WTC11 (cell line): ENCODE measurements around the gene SUGT1. TPM values are rescaled to one million over a fixed set of nuclear protein-coding genes. Genes with fewer than 3 reads are reported as not detected.
A peak's percentile ranks its signal among the peaks of the same experiment; 100 is the strongest.

Source experiments
- GABPB1 ChIP-seq: sonication (generic); formaldehyde crosslinking; IDR thresholded peaks from 2 replicates; pipeline ENCODE4 v1.8.1; 2023; ENCODE audit warnings: mild to moderate bottlenecking, missing genetic modification reagents
- KAT7 ChIP-seq: sonication (generic); formaldehyde crosslinking; IDR thresholded peaks from 2 replicates; pipeline ENCODE4 v1.8.1; 2023; ENCODE audit warnings: missing genetic modification reagents, mild to moderate bottlenecking, borderline replicate concordance
- NFE2L1 ChIP-seq: sonication (generic); formaldehyde crosslinking; IDR thresholded peaks from 2 replicates; pipeline ENCODE4 v1.8.1; 2023; ENCODE audit warnings: missing genetic modification reagents
- PRRX2 ChIP-seq: fragments of 250-450 bp; sonication (Bioruptor Pico); IDR thresholded peaks from 2 replicates; pipeline ENCODE4 v1.8.0; 2021; ENCODE audit warnings: mild to moderate bottlenecking
- SP1 ChIP-seq: sonication (generic); formaldehyde crosslinking; conservative IDR thresholded peaks from 2 replicates; pipeline ENCODE4 v1.8.1; 2022; ENCODE audit warnings: missing genetic modification reagents
- TP53 ChIP-seq: sonication (generic); formaldehyde crosslinking; IDR thresholded peaks from 2 replicates; pipeline ENCODE4 v1.8.1; 2023; ENCODE audit warnings: mild to moderate bottlenecking, missing genetic modification reagents
- ZNF317 ChIP-seq: sonication (generic); formaldehyde crosslinking; IDR thresholded peaks from 2 replicates; pipeline ENCODE4 v1.8.1; 2023; ENCODE audit warnings: low read depth, mild to moderate bottlenecking, moderate library complexity, missing genetic modification reagents, borderline replicate concordance
- ZNF396 ChIP-seq: fragments of 250-450 bp; sonication (Bioruptor Pico); IDR thresholded peaks from 2 replicates; pipeline ENCODE4 v1.8.0; 2021; ENCODE audit warnings: mild to moderate bottlenecking, moderate library complexity, borderline replicate concordance
- total RNA-seq: library from RNA; stranded (reverse); gene quantifications from 3 replicates; pipeline ENCODE4 v1.2.3, GENCODE V29; 2021
- TF ChIP-seq, protein P1 (sequence below): fragments of 250-450 bp; sonication (Bioruptor Pico); IDR thresholded peaks from 2 replicates; pipeline ENCODE4 v1.9.0; 2021; ENCODE audit warnings: mild to moderate bottlenecking, borderline replicate concordance
- TF ChIP-seq, protein P2 (sequence below): sonication (generic); formaldehyde crosslinking; IDR thresholded peaks from 2 replicates; pipeline ENCODE4 v1.8.0; 2022; ENCODE audit warnings: mild to moderate bottlenecking, missing genetic modification reagents
- TF ChIP-seq, protein P3 (sequence below): sonication (generic); formaldehyde crosslinking; IDR thresholded peaks from 2 replicates; pipeline ENCODE4 v1.8.1; 2022; ENCODE audit warnings: mild to moderate bottlenecking, moderate library complexity, missing genetic modification reagents
- TF ChIP-seq, protein P4 (sequence below): sonication (generic); formaldehyde crosslinking; IDR thresholded peaks from 2 replicates; pipeline ENCODE4 v1.8.1; 2023; ENCODE audit warnings: mild to moderate bottlenecking, missing genetic modification reagents, borderline replicate concordance
- TF ChIP-seq, protein P5 (sequence below): sonication (generic); formaldehyde crosslinking; IDR thresholded peaks from 2 replicates; pipeline ENCODE4 v1.8.0; 2022; ENCODE audit warnings: mild to moderate bottlenecking, missing genetic modification reagents
- TF ChIP-seq, protein P6 (sequence below): sonication (generic); formaldehyde crosslinking; IDR thresholded peaks from 2 replicates; pipeline ENCODE4 v1.8.0; 2023; ENCODE audit warnings: missing genetic modification reagents, mild to moderate bottlenecking, borderline replicate concordance
- TF ChIP-seq, protein P7 (sequence below): fragments of 250-450 bp; sonication (Bioruptor Pico); IDR thresholded peaks from 2 replicates; pipeline ENCODE4 v2.1.2; 2022; ENCODE audit warnings: mild to moderate bottlenecking, moderate library complexity
- TF ChIP-seq, protein P8 (sequence below): sonication (generic); formaldehyde crosslinking; conservative IDR thresholded peaks from 2 replicates; pipeline ENCODE4 v1.8.1; 2022; ENCODE audit warnings: mild to moderate bottlenecking, missing genetic modification reagents
- TF ChIP-seq, protein P9 (sequence below): fragments of 250-450 bp; sonication (Bioruptor Pico); IDR thresholded peaks from 2 replicates; pipeline ENCODE4 v1.8.0; 2021; ENCODE audit warnings: mild to moderate bottlenecking

SUGT1 gene
- total RNA-seq, 1 experiment from 2014 or later: 76.3 TPM

DNA sequence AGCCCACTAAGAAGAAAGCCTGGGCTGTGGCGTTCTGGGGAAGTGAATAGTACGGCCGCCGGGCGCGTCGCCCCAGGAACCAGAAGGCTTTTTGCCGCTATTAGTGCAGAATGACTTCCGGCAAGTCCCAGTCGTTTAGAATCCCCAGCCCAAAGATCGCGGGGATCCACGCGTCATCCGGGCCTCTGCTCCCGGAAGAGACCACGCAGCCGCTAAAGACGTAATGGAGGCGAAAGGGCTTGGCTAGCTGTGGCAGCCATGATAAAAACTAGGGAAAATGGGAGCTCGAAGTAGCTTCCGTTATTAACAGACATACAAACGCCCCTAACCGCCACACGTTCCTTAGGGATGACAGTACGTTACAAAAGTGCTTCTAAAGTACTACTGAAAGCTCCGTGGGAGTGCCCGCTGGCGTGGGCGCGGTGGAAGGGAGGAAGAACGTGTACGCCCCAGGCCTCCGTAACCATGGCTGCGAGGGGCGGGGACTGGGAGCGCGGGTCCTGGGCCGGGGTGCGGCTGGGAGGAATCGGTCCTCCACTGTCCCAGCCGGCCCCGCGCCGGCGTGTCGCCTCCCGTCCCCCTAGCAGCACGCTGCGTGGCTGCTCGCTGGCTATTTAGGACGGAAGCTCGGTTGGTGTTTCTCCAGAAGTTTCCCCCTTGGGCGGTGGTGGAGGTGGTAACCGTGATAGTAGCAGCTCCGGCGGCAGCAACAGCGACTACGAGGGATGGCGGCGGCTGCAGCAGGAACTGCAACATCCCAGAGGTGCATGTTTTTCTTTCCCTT lies at the start of gene SUGT1 (continued):
- TF ChIP-seq, protein P1, sequence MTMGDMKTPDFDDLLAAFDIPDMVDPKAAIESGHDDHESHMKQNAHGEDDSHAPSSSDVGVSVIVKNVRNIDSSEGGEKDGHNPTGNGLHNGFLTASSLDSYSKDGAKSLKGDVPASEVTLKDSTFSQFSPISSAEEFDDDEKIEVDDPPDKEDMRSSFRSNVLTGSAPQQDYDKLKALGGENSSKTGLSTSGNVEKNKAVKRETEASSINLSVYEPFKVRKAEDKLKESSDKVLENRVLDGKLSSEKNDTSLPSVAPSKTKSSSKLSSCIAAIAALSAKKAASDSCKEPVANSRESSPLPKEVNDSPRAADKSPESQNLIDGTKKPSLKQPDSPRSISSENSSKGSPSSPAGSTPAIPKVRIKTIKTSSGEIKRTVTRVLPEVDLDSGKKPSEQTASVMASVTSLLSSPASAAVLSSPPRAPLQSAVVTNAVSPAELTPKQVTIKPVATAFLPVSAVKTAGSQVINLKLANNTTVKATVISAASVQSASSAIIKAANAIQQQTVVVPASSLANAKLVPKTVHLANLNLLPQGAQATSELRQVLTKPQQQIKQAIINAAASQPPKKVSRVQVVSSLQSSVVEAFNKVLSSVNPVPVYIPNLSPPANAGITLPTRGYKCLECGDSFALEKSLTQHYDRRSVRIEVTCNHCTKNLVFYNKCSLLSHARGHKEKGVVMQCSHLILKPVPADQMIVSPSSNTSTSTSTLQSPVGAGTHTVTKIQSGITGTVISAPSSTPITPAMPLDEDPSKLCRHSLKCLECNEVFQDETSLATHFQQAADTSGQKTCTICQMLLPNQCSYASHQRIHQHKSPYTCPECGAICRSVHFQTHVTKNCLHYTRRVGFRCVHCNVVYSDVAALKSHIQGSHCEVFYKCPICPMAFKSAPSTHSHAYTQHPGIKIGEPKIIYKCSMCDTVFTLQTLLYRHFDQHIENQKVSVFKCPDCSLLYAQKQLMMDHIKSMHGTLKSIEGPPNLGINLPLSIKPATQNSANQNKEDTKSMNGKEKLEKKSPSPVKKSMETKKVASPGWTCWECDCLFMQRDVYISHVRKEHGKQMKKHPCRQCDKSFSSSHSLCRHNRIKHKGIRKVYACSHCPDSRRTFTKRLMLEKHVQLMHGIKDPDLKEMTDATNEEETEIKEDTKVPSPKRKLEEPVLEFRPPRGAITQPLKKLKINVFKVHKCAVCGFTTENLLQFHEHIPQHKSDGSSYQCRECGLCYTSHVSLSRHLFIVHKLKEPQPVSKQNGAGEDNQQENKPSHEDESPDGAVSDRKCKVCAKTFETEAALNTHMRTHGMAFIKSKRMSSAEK: no peak
- TF ChIP-seq, protein P2, sequence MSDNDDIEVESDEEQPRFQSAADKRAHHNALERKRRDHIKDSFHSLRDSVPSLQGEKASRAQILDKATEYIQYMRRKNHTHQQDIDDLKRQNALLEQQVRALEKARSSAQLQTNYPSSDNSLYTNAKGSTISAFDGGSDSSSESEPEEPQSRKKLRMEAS (CRISPR knock-in tag): peak; percentile 87
- TF ChIP-seq, protein P3, sequence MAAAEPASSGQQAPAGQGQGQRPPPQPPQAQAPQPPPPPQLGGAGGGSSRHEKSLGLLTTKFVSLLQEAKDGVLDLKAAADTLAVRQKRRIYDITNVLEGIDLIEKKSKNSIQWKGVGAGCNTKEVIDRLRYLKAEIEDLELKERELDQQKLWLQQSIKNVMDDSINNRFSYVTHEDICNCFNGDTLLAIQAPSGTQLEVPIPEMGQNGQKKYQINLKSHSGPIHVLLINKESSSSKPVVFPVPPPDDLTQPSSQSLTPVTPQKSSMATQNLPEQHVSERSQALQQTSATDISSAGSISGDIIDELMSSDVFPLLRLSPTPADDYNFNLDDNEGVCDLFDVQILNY (CRISPR knock-in tag): peak; percentile 43; the same call in 1 of the 2 replicates
- TF ChIP-seq KAT7 (CRISPR knock-in tag): no peak
- TF ChIP-seq GABPB1: peak; percentile 58
- TF ChIP-seq, protein P4, sequence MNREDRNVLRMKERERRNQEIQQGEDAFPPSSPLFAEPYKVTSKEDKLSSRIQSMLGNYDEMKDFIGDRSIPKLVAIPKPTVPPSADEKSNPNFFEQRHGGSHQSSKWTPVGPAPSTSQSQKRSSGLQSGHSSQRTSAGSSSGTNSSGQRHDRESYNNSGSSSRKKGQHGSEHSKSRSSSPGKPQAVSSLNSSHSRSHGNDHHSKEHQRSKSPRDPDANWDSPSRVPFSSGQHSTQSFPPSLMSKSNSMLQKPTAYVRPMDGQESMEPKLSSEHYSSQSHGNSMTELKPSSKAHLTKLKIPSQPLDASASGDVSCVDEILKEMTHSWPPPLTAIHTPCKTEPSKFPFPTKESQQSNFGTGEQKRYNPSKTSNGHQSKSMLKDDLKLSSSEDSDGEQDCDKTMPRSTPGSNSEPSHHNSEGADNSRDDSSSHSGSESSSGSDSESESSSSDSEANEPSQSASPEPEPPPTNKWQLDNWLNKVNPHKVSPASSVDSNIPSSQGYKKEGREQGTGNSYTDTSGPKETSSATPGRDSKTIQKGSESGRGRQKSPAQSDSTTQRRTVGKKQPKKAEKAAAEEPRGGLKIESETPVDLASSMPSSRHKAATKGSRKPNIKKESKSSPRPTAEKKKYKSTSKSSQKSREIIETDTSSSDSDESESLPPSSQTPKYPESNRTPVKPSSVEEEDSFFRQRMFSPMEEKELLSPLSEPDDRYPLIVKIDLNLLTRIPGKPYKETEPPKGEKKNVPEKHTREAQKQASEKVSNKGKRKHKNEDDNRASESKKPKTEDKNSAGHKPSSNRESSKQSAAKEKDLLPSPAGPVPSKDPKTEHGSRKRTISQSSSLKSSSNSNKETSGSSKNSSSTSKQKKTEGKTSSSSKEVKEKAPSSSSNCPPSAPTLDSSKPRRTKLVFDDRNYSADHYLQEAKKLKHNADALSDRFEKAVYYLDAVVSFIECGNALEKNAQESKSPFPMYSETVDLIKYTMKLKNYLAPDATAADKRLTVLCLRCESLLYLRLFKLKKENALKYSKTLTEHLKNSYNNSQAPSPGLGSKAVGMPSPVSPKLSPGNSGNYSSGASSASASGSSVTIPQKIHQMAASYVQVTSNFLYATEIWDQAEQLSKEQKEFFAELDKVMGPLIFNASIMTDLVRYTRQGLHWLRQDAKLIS (CRISPR knock-in tag): 0 out of 2 replicates have a peak, but pooled peaks have one; percentile 46
- TF ChIP-seq, protein P5, sequence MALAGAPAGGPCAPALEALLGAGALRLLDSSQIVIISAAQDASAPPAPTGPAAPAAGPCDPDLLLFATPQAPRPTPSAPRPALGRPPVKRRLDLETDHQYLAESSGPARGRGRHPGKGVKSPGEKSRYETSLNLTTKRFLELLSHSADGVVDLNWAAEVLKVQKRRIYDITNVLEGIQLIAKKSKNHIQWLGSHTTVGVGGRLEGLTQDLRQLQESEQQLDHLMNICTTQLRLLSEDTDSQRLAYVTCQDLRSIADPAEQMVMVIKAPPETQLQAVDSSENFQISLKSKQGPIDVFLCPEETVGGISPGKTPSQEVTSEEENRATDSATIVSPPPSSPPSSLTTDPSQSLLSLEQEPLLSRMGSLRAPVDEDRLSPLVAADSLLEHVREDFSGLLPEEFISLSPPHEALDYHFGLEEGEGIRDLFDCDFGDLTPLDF (CRISPR knock-in tag): 0 out of 2 replicates have a peak, but pooled peaks have one; percentile 27
- no peak for TF ChIP-seq ZNF317
- peak; percentile 29; the same call in 1 of the 2 replicates for TF ChIP-seq TP53
- 0 out of 2 replicates have a peak, but pooled peaks have one; percentile 73 for TF ChIP-seq PRRX2 (CRISPR knock-in tag)
- TF ChIP-seq, protein P6, sequence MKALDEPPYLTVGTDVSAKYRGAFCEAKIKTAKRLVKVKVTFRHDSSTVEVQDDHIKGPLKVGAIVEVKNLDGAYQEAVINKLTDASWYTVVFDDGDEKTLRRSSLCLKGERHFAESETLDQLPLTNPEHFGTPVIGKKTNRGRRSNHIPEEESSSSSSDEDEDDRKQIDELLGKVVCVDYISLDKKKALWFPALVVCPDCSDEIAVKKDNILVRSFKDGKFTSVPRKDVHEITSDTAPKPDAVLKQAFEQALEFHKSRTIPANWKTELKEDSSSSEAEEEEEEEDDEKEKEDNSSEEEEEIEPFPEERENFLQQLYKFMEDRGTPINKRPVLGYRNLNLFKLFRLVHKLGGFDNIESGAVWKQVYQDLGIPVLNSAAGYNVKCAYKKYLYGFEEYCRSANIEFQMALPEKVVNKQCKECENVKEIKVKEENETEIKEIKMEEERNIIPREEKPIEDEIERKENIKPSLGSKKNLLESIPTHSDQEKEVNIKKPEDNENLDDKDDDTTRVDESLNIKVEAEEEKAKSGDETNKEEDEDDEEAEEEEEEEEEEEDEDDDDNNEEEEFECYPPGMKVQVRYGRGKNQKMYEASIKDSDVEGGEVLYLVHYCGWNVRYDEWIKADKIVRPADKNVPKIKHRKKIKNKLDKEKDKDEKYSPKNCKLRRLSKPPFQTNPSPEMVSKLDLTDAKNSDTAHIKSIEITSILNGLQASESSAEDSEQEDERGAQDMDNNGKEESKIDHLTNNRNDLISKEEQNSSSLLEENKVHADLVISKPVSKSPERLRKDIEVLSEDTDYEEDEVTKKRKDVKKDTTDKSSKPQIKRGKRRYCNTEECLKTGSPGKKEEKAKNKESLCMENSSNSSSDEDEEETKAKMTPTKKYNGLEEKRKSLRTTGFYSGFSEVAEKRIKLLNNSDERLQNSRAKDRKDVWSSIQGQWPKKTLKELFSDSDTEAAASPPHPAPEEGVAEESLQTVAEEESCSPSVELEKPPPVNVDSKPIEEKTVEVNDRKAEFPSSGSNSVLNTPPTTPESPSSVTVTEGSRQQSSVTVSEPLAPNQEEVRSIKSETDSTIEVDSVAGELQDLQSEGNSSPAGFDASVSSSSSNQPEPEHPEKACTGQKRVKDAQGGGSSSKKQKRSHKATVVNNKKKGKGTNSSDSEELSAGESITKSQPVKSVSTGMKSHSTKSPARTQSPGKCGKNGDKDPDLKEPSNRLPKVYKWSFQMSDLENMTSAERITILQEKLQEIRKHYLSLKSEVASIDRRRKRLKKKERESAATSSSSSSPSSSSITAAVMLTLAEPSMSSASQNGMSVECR (CRISPR knock-in tag): 0 out of 2 replicates have a peak, but pooled peaks have one; percentile 15
- TF ChIP-seq, protein P7, sequence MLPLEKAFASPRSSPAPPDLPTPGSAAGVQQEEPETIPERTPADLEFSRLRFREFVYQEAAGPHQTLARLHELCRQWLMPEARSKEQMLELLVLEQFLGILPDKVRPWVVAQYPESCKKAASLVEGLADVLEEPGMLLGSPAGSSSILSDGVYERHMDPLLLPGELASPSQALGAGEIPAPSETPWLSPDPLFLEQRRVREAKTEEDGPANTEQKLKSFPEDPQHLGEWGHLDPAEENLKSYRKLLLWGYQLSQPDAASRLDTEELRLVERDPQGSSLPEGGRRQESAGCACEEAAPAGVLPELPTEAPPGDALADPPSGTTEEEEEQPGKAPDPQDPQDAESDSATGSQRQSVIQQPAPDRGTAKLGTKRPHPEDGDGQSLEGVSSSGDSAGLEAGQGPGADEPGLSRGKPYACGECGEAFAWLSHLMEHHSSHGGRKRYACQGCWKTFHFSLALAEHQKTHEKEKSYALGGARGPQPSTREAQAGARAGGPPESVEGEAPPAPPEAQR: no peak
- TF ChIP-seq NFE2L1 (CRISPR knock-in tag): peak; percentile 53; the same call in 1 of the 2 replicates
- TF ChIP-seq SP1 (CRISPR knock-in tag): peak; percentile 76; the same call in 1 of the 2 replicates
- TF ChIP-seq, protein P8, sequence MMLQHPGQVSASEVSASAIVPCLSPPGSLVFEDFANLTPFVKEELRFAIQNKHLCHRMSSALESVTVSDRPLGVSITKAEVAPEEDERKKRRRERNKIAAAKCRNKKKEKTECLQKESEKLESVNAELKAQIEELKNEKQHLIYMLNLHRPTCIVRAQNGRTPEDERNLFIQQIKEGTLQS (CRISPR knock-in tag): no peak
- no peak for TF ChIP-seq ZNF396 (CRISPR knock-in tag)
- TF ChIP-seq, protein P9, sequence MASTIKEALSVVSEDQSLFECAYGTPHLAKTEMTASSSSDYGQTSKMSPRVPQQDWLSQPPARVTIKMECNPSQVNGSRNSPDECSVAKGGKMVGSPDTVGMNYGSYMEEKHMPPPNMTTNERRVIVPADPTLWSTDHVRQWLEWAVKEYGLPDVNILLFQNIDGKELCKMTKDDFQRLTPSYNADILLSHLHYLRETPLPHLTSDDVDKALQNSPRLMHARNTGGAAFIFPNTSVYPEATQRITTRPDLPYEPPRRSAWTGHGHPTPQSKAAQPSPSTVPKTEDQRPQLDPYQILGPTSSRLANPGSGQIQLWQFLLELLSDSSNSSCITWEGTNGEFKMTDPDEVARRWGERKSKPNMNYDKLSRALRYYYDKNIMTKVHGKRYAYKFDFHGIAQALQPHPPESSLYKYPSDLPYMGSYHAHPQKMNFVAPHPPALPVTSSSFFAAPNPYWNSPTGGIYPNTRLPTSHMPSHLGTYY: no peak
